Endothelial cell of umbilical vein (primary cell): Measurements from ENCODE around the gene WAS. TPM values are rescaled to one million over a fixed set of nuclear protein-coding genes. Genes with fewer than 3 reads are reported as not detected.
A peak's percentile ranks its signal among the peaks of the same experiment; 100 is the strongest.

Source experiments
- BruUV-seq: library from RNA; stranded (reverse); fragments of 400-500 nt; replicated peaks from 2 replicates; lab custom pipeline; 2021; lab: Mats Ljungman, UMichigan
- CTCF ChIA-PET: fragments of 300-600, 350-600 bp; sonication (Branson Sonifier 250); formaldehyde crosslinking; loops from one replicate; lab custom pipeline; 2021; ENCODE audit warnings: antibody characterized with exemption, inconsistent platforms; lab: Charles Lee
- POLR2A ChIA-PET: fragments of 300-600, 350-600 bp; sonication (Branson Sonifier 250); formaldehyde crosslinking; loops from one replicate; lab custom pipeline; 2021; ENCODE audit warnings: antibody characterized with exemption, inconsistent platforms; lab: Charles Lee
- DNase-seq: peaks from one replicate; pipeline ENCODE4 v3.0.0-alpha.2; 2011; ENCODE audit warnings: low read depth, low spot score
- FAIRE-seq: peaks from 2 replicates; lab custom pipeline; 2011; peaks lifted over from hg19 to GRCh38; lab: Jason Lieb, UNC
- H2AFZ ChIP-seq: 2 replicates; pipeline ENCODE4 v1.6.0; 2012; ENCODE audit warnings: low read depth, low read length, control low read depth, inconsistent platforms
- H3K27ac ChIP-seq: 2 replicates; pipeline ENCODE4 v1.5.1; 2011; ENCODE audit warnings: low read depth, mild to moderate bottlenecking, control low read depth, low read length, moderate library complexity; ENCODE audit not compliant: insufficient read depth
- H3K27me3 ChIP-seq, 2 experiments: 2 replicates each; pipeline versions ENCODE4 v1.6.0 to v1.6.1; 2011; ENCODE audit warnings: low read length in 2 of 2, mixed read lengths in 1 of 2; ENCODE audit not compliant: control insufficient read depth in 2 of 2, insufficient read depth in 2 of 2
- H3K36me3 ChIP-seq, 2 experiments: 2 replicates in 1 of 2; 3 replicates in 1 of 2; pipeline ENCODE4 v1.5.1; 2011; ENCODE audit warnings: low read length in 2 of 2, mild to moderate bottlenecking in 1 of 2, moderate library complexity in 1 of 2; ENCODE audit not compliant: control insufficient read depth in 2 of 2, insufficient read depth in 2 of 2; ENCODE audit errors: extremely low read depth in 1 of 2
- H3K4me1 ChIP-seq: 3 replicates; pipeline ENCODE4 v1.5.1; 2011; ENCODE audit warnings: mild to moderate bottlenecking, low read length; ENCODE audit not compliant: control insufficient read depth, insufficient read depth; ENCODE audit errors: extremely low read depth
- H3K4me2 ChIP-seq: 2 replicates; pipeline ENCODE4 v1.6.1; 2011; ENCODE audit warnings: low read length, control low read depth, mixed read lengths; ENCODE audit not compliant: insufficient read depth
- H3K4me3 ChIP-seq, 3 experiments: fragments of 200-600 bp in 1 of 3; sonication (generic), shearing (Covaris generic) in 1 of 3; replicated peaks in 1 of 3; 2 replicates each; pipeline ENCODE4 v1.5.1; 2011 to 2016; ENCODE audit warnings: control low read depth in 3 of 3, low read length in 3 of 3, mild to moderate bottlenecking in 2 of 3, inconsistent platforms in 1 of 3, low read depth in 1 of 3, moderate library complexity in 1 of 3; ENCODE audit not compliant: insufficient read depth in 1 of 3
- H3K79me2 ChIP-seq: 2 replicates; pipeline ENCODE4 v1.6.0; 2012; ENCODE audit warnings: low read length, inconsistent platforms; ENCODE audit not compliant: control insufficient read depth, insufficient read depth
- H3K9ac ChIP-seq: replicated peaks from 2 replicates; pipeline ENCODE3; 2011; ENCODE audit warnings: low read length, control low read depth; ENCODE audit not compliant: insufficient read depth; ENCODE audit errors: extremely low read depth
- H3K9me1 ChIP-seq: replicated peaks from 3 replicates; pipeline ENCODE4 v1.6.0; 2011; ENCODE audit warnings: mild to moderate bottlenecking, low read length; ENCODE audit not compliant: control insufficient read depth, insufficient read depth; ENCODE audit errors: extremely low read depth
- H3K9me3 ChIP-seq: replicated peaks from 2 replicates; pipeline ENCODE4 v1.5.1; 2012; ENCODE audit warnings: low read length, inconsistent platforms; ENCODE audit not compliant: control insufficient read depth, insufficient read depth
- H4K20me1 ChIP-seq: replicated peaks from 2 replicates; pipeline ENCODE3; 2011; ENCODE audit warnings: mild to moderate bottlenecking, low read length; ENCODE audit not compliant: control insufficient read depth, insufficient read depth; ENCODE audit errors: extremely low read depth
- EZH2 ChIP-seq: IDR thresholded peaks from 2 replicates; pipeline ENCODE4 v1.6.1; 2012; ENCODE audit warnings: borderline replicate concordance, low read depth, mild to moderate bottlenecking, moderate library complexity, low read length, inconsistent platforms; ENCODE audit not compliant: severe bottlenecking
- FOS ChIP-seq: IDR thresholded peaks from 2 replicates; pipeline ENCODE4 v1.6.1; 2011; ENCODE audit warnings: mild to moderate bottlenecking, low read length, moderate library complexity, borderline replicate concordance; ENCODE audit not compliant: insufficient read depth
- GATA2 ChIP-seq: IDR thresholded peaks from 2 replicates; pipeline ENCODE4 v1.7.0; 2011; ENCODE audit warnings: low read depth, mild to moderate bottlenecking, moderate library complexity, mixed read lengths, low read length; ENCODE audit not compliant: insufficient read length, insufficient read depth
- JUN ChIP-seq: IDR thresholded peaks from 2 replicates; pipeline ENCODE4 v1.6.1; 2011; ENCODE audit warnings: borderline replicate concordance, low read depth; ENCODE audit not compliant: insufficient read length, insufficient read depth
- MYC ChIP-seq: IDR thresholded peaks from one replicate; pipeline ENCODE4 v1.6.1; 2011; ENCODE audit warnings: mild to moderate bottlenecking, low read depth, low read length
- POLR2A ChIP-seq: IDR thresholded peaks from 2 replicates; pipeline ENCODE4 v1.6.1; 2012; ENCODE audit warnings: low read depth, mild to moderate bottlenecking, control low read depth, low read length
- POLR2AphosphoS5 ChIP-seq: IDR thresholded peaks from 2 replicates; pipeline ENCODE4 v1.6.1; 2012; ENCODE audit warnings: low read depth, mild to moderate bottlenecking, control low read depth, low read length, moderate library complexity; ENCODE audit not compliant: insufficient read depth
- dilution Hi-C: fragments of 300-500 bp; cut with MboI; formaldehyde crosslinking; loops from one replicate; pipeline ENCODE4 v1.15.0; 2019; ENCODE audit warnings: low sequenced_read_pairs; ENCODE audit not compliant: extremely low pct_ligation_motif_present
- intact Hi-C: fragments of 100-400 bp; cut with micrococcal nuclease; formaldehyde crosslinking; loops from one replicate; pipeline ENCODE4 v1.10.0; 2022
- polyA plus RNA-seq, 4 experiments: library from polyadenylated mRNA; depleted of rRNA in 3 of 4; stranded (reverse) in 3 of 4; unstranded in 1 of 4; fragments of >200 nt; gene quantifications; 2 replicates each; pipeline versions ENCODE4 v1.2.1 to v1.2.3, GENCODE V29; 2011 to 2012; ENCODE audit warnings: missing spikeins in 1 of 4
- total RNA-seq: library from RNA; stranded (reverse); gene quantifications from 2 replicates; pipeline ENCODE4 v1.2.3, GENCODE V29; 2021
- TF ChIP-seq, protein P1 (sequence below): IDR thresholded peaks from 2 replicates; pipeline ENCODE4 v1.6.1; 2011; ENCODE audit not compliant: insufficient read depth, insufficient read length
- TF ChIP-seq, protein P2 (sequence below), 2 donors: IDR thresholded peaks; 1 replicate in 1 of 2; 2 replicates in 1 of 2; pipeline ENCODE4 v1.5.1; 2011; ENCODE audit warnings: low read length in 2 of 2, mild to moderate bottlenecking in 2 of 2, moderate library complexity in 2 of 2, control low read depth in 1 of 2, inconsistent platforms in 1 of 2, low read depth in 1 of 2; ENCODE audit not compliant: insufficient read depth in 1 of 2; ENCODE audit errors: extremely low read depth in 1 of 2

WAS gene
- total and polyA plus RNA-seq, 2 donors (not counting 3 experiments of a cell fraction or from before 2014, with no cell fraction given): 0.73 TPM; not detected in 1

DNA sequence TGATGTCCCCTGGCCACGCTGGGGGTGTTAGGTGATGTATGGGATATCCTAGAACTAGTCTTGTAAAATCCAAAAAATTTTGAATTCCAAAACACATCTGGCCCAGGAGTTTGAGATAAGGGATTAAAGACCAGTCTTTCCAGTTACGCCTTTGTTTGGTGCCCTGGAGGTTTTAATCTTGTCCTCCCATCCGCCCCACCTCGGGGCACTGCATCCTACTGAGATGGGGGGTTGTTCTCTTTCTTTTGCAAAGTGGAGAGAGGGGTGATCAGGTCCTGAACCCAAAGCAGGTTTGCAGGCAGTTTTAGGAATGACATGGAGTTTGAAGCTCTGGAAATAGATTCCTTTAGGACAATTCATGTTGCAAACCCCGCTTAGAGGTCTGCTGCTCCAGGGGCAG, 14.7 kb downstream of the WAS start:
- H3K9me1 ChIP-seq: no peaks in the 10 kb centered on the region
- FAIRE-seq (peak; percentile 69), DNase-seq (no peak)
- intact Hi-C loops (no loop called here), dilution Hi-C loops (no loop called here)
- no peak overlapping the region for H3K4me2 ChIP-seq
- no peak overlapping the region for H3K4me3 ChIP-seq
- H2AFZ ChIP-seq: no peak overlapping the region
- TF ChIP-seq EZH2 (no peak), MYC (no peak), GATA2 (no peak), JUN (no peak), POLR2AphosphoS5 (no peak), FOS (no peak), POLR2A (no peak)
- TF ChIP-seq, protein P1, sequence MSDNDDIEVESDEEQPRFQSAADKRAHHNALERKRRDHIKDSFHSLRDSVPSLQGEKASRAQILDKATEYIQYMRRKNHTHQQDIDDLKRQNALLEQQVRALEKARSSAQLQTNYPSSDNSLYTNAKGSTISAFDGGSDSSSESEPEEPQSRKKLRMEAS: no peak
- TF ChIP-seq, protein P2, sequence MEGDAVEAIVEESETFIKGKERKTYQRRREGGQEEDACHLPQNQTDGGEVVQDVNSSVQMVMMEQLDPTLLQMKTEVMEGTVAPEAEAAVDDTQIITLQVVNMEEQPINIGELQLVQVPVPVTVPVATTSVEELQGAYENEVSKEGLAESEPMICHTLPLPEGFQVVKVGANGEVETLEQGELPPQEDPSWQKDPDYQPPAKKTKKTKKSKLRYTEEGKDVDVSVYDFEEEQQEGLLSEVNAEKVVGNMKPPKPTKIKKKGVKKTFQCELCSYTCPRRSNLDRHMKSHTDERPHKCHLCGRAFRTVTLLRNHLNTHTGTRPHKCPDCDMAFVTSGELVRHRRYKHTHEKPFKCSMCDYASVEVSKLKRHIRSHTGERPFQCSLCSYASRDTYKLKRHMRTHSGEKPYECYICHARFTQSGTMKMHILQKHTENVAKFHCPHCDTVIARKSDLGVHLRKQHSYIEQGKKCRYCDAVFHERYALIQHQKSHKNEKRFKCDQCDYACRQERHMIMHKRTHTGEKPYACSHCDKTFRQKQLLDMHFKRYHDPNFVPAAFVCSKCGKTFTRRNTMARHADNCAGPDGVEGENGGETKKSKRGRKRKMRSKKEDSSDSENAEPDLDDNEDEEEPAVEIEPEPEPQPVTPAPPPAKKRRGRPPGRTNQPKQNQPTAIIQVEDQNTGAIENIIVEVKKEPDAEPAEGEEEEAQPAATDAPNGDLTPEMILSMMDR (IDR thresholded peaks at IDR 0.05; ENCODE audit: extremely low read depth in 1 of 2, insufficient read depth in 1 of 2, low read depth in 1 of 2, low read length in 2 of 2): no peak
- H3K36me3 ChIP-seq: peaks cover 4 to 9% of the 10 kb centered on the region in 2 experiments
- H3K27ac ChIP-seq: no peak overlapping the region
- CTCF ChIA-PET: no interaction called here
- H4K20me1 ChIP-seq: no peaks in the 10 kb centered on the region
- peaks cover 28% of the 10 kb centered on the region for H3K79me2 ChIP-seq
- POLR2A ChIA-PET: no interaction called here
- H3K9me3 ChIP-seq: no peaks in the 10 kb centered on the region
- peak overlapping the region; percentile 3 for H3K9ac ChIP-seq
- H3K4me1 ChIP-seq: peaks cover 5% of the 10 kb centered on the region
- H3K27me3 ChIP-seq: no peaks in the 10 kb centered on the region
- no TSS peak for BruUV-seq
